MCF 10A (cell line): Measurements from ENCODE around the gene NUP214. TPM values are rescaled to one million over a fixed set of nuclear protein-coding genes. Genes with fewer than 3 reads are reported as not detected.

Source experiments
- BruUV-seq: library from RNA; stranded (reverse); fragments of 400-500 nt; replicated peaks from 2 replicates; lab custom pipeline; 2021; lab: Mats Ljungman, UMichigan
- CTCF ChIA-PET: fragments of 300-600 bp; sonication (Branson Sonifier 250); formaldehyde crosslinking; extraction: SDS; loops from one replicate; lab custom pipeline; 2021; ENCODE audit warnings: antibody characterized with exemption, inconsistent platforms; lab: Yijun Ruan, JAX
- POLR2A ChIA-PET: fragments of 300-600, 350-650 bp; sonication (Branson Sonifier 250); formaldehyde crosslinking; extraction: SDS; loops from one replicate; lab custom pipeline; 2020; ENCODE audit warnings: antibody characterized with exemption, inconsistent platforms; lab: Yijun Ruan, JAX
- DNase-seq: peaks from one replicate; pipeline ENCODE4 v3.0.0-alpha.2; 2018; ENCODE audit not compliant: unreplicated experiment
- H3K27ac Mint-ChIP-seq: one replicate; pipeline ENCODE4 v1.8.0; 2022; ENCODE audit warnings: mild to moderate bottlenecking, low read depth, mixed read lengths; ENCODE audit not compliant: unreplicated experiment
- H3K27me3 Mint-ChIP-seq: one replicate; pipeline ENCODE4 v1.8.0; 2022; ENCODE audit warnings: mixed read lengths; ENCODE audit not compliant: insufficient read depth, unreplicated experiment
- H3K36me3 Mint-ChIP-seq: one replicate; pipeline ENCODE4 v1.8.0; 2022; ENCODE audit warnings: mild to moderate bottlenecking, moderate library complexity, mixed read lengths; ENCODE audit not compliant: insufficient read depth, unreplicated experiment
- H3K4me1 Mint-ChIP-seq: one replicate; pipeline ENCODE4 v1.8.0; 2022; ENCODE audit warnings: mixed read lengths; ENCODE audit not compliant: insufficient read depth, unreplicated experiment
- H3K4me3 Mint-ChIP-seq: one replicate; pipeline ENCODE4 v1.8.0; 2022; ENCODE audit warnings: mild to moderate bottlenecking, moderate library complexity, mixed read lengths; ENCODE audit not compliant: unreplicated experiment
- H3K9me3 Mint-ChIP-seq: one replicate; pipeline ENCODE4 v1.8.0; 2022; ENCODE audit warnings: mixed read lengths; ENCODE audit not compliant: unreplicated experiment
- intact Hi-C: fragments of 100-400 bp; cut with micrococcal nuclease; formaldehyde crosslinking; loops from 2 replicates; pipeline ENCODE4 v1.14.1; 2022
- total RNA-seq: library from RNA; stranded (reverse); gene quantifications from 2 replicates; pipeline ENCODE4 v1.2.3, GENCODE V29; 2022
- TF ChIP-seq, protein P1 (sequence below): fragments of 200-600 bp; IDR thresholded peaks from one replicate; pipeline ENCODE4 v1.8.0; 2022; ENCODE audit warnings: antibody characterized with exemption, mild to moderate bottlenecking; ENCODE audit not compliant: unreplicated experiment

Gene NUP214
- total RNA-seq, 1 experiment from 2014 or later = 41.8 TPM

DNA sequence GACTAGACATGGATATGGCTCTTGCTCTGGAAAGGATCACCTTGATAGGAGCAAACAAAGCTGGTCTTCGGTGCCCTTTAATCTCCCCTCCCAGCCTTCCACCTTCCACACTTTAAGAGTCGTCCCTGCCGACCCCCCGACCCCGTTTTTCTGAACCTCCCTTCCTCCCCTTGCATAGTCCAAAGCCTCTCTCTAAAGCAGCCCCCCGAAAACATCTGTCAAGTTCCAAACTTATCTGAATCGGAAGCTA lies 423 bp upstream of the NUP214 start:
- intact Hi-C loops = no loop called here
- CTCF ChIA-PET = interaction anchor here (0.6 to 1.3 kb wide), 4 partner anchors 13 to 176 kb away, joined by 3 to 9 read pairs (median 4); no protein-coding TSS in a partner anchor
- peak overlapping the region; percentile 96 for H3K4me3 Mint-ChIP-seq
- no peak for DNase-seq
- no peaks in the 10 kb centered on the region for H3K4me1 Mint-ChIP-seq
- peak overlapping the region; percentile 97 for H3K27ac Mint-ChIP-seq
- POLR2A ChIA-PET = interaction anchor here (0.6 to 2.8 kb wide), 33 partner anchors 9 to 1933 kb away, joined by 3 to 20 read pairs (median 4); partner anchors contain the start of gene AIF1L
- peaks cover 37% of the 10 kb centered on the region for H3K36me3 Mint-ChIP-seq
- no peaks in the 10 kb centered on the region for H3K9me3 Mint-ChIP-seq
- TF ChIP-seq, protein P1, sequence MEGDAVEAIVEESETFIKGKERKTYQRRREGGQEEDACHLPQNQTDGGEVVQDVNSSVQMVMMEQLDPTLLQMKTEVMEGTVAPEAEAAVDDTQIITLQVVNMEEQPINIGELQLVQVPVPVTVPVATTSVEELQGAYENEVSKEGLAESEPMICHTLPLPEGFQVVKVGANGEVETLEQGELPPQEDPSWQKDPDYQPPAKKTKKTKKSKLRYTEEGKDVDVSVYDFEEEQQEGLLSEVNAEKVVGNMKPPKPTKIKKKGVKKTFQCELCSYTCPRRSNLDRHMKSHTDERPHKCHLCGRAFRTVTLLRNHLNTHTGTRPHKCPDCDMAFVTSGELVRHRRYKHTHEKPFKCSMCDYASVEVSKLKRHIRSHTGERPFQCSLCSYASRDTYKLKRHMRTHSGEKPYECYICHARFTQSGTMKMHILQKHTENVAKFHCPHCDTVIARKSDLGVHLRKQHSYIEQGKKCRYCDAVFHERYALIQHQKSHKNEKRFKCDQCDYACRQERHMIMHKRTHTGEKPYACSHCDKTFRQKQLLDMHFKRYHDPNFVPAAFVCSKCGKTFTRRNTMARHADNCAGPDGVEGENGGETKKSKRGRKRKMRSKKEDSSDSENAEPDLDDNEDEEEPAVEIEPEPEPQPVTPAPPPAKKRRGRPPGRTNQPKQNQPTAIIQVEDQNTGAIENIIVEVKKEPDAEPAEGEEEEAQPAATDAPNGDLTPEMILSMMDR = no peak
- BruUV-seq = TSS peak; percentile 98
- no peaks in the 10 kb centered on the region for H3K27me3 Mint-ChIP-seq

DNA sequence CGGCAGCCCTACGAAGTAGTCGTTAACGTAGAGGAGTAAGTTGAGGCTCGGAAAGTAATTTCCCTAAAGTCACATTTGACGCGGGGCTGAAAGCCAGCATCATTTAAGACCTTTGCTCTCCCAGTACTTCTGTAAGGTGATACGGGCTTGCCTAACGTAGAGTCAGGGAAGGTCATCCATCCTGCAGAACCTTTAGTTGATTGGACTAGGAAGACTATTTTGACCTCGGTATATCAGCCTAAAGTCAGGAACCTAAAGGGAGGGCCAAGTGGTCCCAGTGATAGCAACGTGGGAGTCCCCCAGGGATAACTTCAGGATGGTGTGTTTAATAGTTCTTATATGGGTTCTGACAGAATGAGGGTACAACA lies 657 bp downstream of the NUP214 start:
- Mint-ChIP-seq H3K9me3 (no peaks in the 10 kb centered on the region), H3K27ac (peak overlapping the region; percentile 97), H3K4me1 (no peaks in the 10 kb centered on the region), H3K4me3 (peak overlapping the region; percentile 96), H3K27me3 (no peaks in the 10 kb centered on the region), H3K36me3 (peaks cover 41% of the 10 kb centered on the region)
- no TSS peak for BruUV-seq
- TF ChIP-seq, protein P1 = no peak
- ChIA-PET CTCF (interaction anchor here (1.0 to 1.3 kb wide), 2 partner anchors 14 to 20 kb away, joined by 3 read pairs; no protein-coding TSS in a partner anchor), POLR2A (interaction anchor here (0.6 to 2.8 kb wide), 14 partner anchors 9 to 1151 kb away, joined by 3 to 20 read pairs (median 7); partner anchors contain the start of gene AIF1L)
- DNase-seq = no peak
- intact Hi-C loops = no loop called here

DNA sequence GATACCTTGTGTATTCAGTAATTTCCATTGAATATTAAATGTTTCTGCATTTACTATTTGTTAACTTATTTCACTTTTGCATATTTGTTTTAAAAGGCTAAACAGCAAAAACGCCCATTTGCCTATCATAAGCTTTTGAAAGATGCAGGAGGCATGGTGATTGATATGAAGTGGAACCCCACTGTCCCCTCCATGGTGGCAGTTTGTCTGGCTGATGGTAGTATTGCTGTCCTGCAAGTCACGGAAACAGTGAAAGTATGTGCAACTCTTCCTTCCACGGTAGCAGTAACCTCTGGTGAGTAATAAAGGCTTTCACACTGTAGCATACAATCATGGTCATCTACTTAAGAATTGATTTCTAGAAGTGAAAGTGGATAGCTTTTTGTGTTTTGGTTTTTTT lies 3.8 kb downstream of the NUP214 start:
- DNase-seq = no peak
- CTCF ChIA-PET = interaction anchor here (1.3 kb wide), 1 partner anchor 221 kb away, joined by 3 read pairs; no protein-coding TSS in a partner anchor
- intact Hi-C loops = no loop called here

DNA sequence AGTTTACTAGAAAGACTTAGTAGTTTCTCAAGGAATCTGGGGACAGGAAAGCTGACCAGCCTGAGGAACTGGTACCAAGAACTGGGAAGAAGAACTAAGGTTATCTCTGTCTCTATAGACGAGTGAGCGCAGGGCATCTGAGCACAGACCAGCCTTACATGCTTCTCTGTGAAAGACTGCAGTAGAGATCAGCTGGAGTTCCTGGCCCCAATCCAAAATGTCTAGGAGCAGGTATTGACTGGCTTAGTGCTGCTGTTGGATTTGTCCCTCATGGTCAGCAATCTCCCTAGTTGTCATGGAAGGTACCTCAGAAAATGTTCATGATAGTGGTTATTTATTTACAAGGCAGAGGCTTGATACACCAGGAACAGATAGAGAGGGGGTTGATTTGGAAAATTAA lies 13.3 kb downstream of the NUP214 start:
- H3K9me3 Mint-ChIP-seq = no peaks in the 10 kb centered on the region
- H3K4me3 Mint-ChIP-seq = no peak overlapping the region
- ChIA-PET CTCF (interaction anchor here (0.6 to 2.2 kb wide), 2 partner anchors 40 to 198 kb away, joined by 3 to 9 read pairs; no protein-coding TSS in a partner anchor), POLR2A (interaction anchor here (1.1 kb wide), 1 partner anchor 14 kb away, joined by 4 read pairs; the partner anchor contains the start of gene NUP214)
- peaks cover 96% of the 10 kb centered on the region for H3K36me3 Mint-ChIP-seq
- H3K27me3 Mint-ChIP-seq = no peaks in the 10 kb centered on the region
- intact Hi-C loops = no loop called here
- no peaks in the 10 kb centered on the region for H3K4me1 Mint-ChIP-seq
- DNase-seq = no peak
- H3K27ac Mint-ChIP-seq = no peak overlapping the region
- BruUV-seq = no TSS peak
- TF ChIP-seq, protein P1 = no peak

More for the DNA sequence above, 3.8 kb downstream of the NUP214 start:
- POLR2A ChIA-PET = interaction anchor here (1.1 kb wide), 1 partner anchor 11 kb away, joined by 4 read pairs; no protein-coding TSS in a partner anchor
- Mint-ChIP-seq H3K9me3 (no peaks in the 10 kb centered on the region), H3K27me3 (no peaks in the 10 kb centered on the region), H3K4me3 (no peak overlapping the region), H3K4me1 (no peaks in the 10 kb centered on the region), H3K27ac (no peak overlapping the region), H3K36me3 (peaks cover 73% of the 10 kb centered on the region)
- TF ChIP-seq, protein P1 = no peak
- BruUV-seq = no TSS peak
